ENCODE data around the gene LMO1.

The LMO1 gene

GRCh38 chr11:8205566-8205965, 58.1 kb downstream of the LMO1 start:
- DNase-seq (ENCODE audit: low read depth, low spot score) = no peak

- no peak for DNase-seq (ENCODE audit: low read depth, low spot score)
Measured at GRCh38 chr11:8204596-8204995, 59.1 kb downstream of the LMO1 start.

GRCh38 chr11:8204025-8204424, 59.7 kb downstream of the LMO1 start:
- no peak for DNase-seq (ENCODE audit: low read depth, low spot score)

GRCh38 chr11:8203414-8203715, 60.3 kb downstream of the LMO1 start:
- DNase-seq (ENCODE audit: low read depth, low spot score) = no peak

GRCh38 chr11:8202516-8203413, 60.9 kb downstream of the LMO1 start:
- DNase-seq (ENCODE audit: low read depth, low spot score) = no peak

- no peak for DNase-seq (ENCODE audit: low read depth, low spot score)
Measured at GRCh38 chr11:8201644-8202365, 61.9 kb downstream of the LMO1 start.

GRCh38 chr11:8199676-8200075, 64.0 kb downstream of the LMO1 start:
- DNase-seq (ENCODE audit: low read depth, low spot score) = no peak

- DNase-seq (ENCODE audit: low read depth, low spot score) = no peak
Measured at GRCh38 chr11:8196749-8197148, 66.9 kb downstream of the LMO1 start.

- DNase-seq (ENCODE audit: low read depth, low spot score) = no peak
Measured at GRCh38 chr11:8194956-8195355, 68.7 kb downstream of the LMO1 start.

GRCh38 chr11:8192896-8193209, 70.8 kb downstream of the LMO1 start:
- no peak for DNase-seq (ENCODE audit: low read depth, low spot score)

- DNase-seq (ENCODE audit: low read depth, low spot score) = no peak
Measured at GRCh38 chr11:8192016-8192895, 71.4 kb downstream of the LMO1 start.

GRCh38 chr11:8190431-8190830, 73.2 kb downstream of the LMO1 start:
- no peak for DNase-seq (ENCODE audit: low read depth, low spot score)

- no peak for DNase-seq (ENCODE audit: low read depth, low spot score)
Measured at GRCh38 chr11:8186429-8186828, 77.2 kb downstream of the LMO1 start.

- no peak for DNase-seq (ENCODE audit: low read depth, low spot score)
Measured at GRCh38 chr11:8183111-8183510, 80.6 kb downstream of the LMO1 start.

GRCh38 chr11:8180469-8180868, 83.2 kb downstream of the LMO1 start:
- no peak for DNase-seq (ENCODE audit: low read depth, low spot score)

- DNase-seq (ENCODE audit: low read depth, low spot score) = no peak
Measured at GRCh38 chr11:8178297-8178696, 85.4 kb downstream of the LMO1 start.

- no peak for DNase-seq (ENCODE audit: low read depth, low spot score)
Measured at GRCh38 chr11:8177136-8177535, 86.5 kb downstream of the LMO1 start.
